ENCODE measurements around the gene ITGA2.

The ITGA2 gene

GRCh38 chr5:52999344-52999949 is 10.3 kb downstream of the ITGA2 start:
- Histone ChIP-seq H3K27ac (ENCODE audit: low read length) (no peak overlapping the region), H3K4me1 (ENCODE audit: control insufficient read depth, insufficient read depth, low read length) (no peaks in the 10 kb centered on the region), H3K9me3 (ENCODE audit: control insufficient read depth, insufficient read depth, low read length) (no peaks in the 10 kb centered on the region), H3K36me3 (ENCODE audit: control insufficient read depth, insufficient read depth, low read length) (no peaks in the 10 kb centered on the region), H3K27me3 (ENCODE audit: control insufficient read depth, insufficient read depth, low read length) (no peaks in the 10 kb centered on the region), H3K4me3 (ENCODE audit: low read length) (no peak overlapping the region)
- no peak for DNase-seq (ENCODE audit: low read depth, low spot score)
- no CpG with 5 or more reads among the region's 1 CpG for WGBS (ENCODE audit: insufficient coverage, insufficient read length)

DNA sequence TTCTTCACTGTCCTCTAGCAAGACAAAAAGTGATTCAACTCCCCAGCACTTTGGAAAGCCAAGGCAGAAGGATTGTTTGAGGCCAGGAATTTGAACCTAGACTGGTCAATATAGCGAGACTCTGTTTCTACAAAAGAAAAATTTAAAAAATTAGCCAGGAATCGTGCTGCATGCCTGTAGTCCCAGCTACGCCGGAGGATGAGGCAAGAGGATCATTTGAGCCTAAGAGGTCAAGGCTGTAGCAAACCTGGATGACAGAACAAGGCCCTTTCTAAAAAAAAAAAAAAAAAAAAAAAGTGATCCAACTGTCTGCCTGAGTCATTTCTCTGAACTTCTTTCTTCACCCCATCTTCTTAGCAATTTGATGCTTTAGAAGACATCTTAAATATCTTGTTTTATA is 12.4 kb downstream of the ITGA2 start:
- Histone ChIP-seq H3K36me3 (ENCODE audit: control insufficient read depth, insufficient read depth, low read length) (no peaks in the 10 kb centered on the region), H3K4me1 (ENCODE audit: control insufficient read depth, insufficient read depth, low read length) (no peaks in the 10 kb centered on the region), H3K27ac (ENCODE audit: low read length) (no peak overlapping the region), H3K9me3 (ENCODE audit: control insufficient read depth, insufficient read depth, low read length) (no peaks in the 10 kb centered on the region), H3K4me3 (ENCODE audit: low read length) (no peak overlapping the region), H3K27me3 (ENCODE audit: control insufficient read depth, insufficient read depth, low read length) (no peaks in the 10 kb centered on the region)
- WGBS (ENCODE audit: insufficient coverage, insufficient read length), result no CpG with 5 or more reads among the region's 4 CpGs
- DNase-seq (ENCODE audit: low read depth, low spot score), result no peak

GRCh38 chr5:53002491-53002890 is 13.3 kb downstream of the ITGA2 start:
- no peaks in the 10 kb centered on the region for H3K9me3 ChIP-seq (ENCODE audit: control insufficient read depth, insufficient read depth, low read length)
- DNase-seq (ENCODE audit: low read depth, low spot score), result no peak
- no CpG with 5 or more reads among the region's 1 CpG for WGBS (ENCODE audit: insufficient coverage, insufficient read length)
- no peaks in the 10 kb centered on the region for H3K27me3 ChIP-seq (ENCODE audit: control insufficient read depth, insufficient read depth, low read length)
- no peak overlapping the region for H3K27ac ChIP-seq (ENCODE audit: low read length)
- H3K36me3 ChIP-seq (ENCODE audit: control insufficient read depth, insufficient read depth, low read length), result no peaks in the 10 kb centered on the region
- no peak overlapping the region for H3K4me3 ChIP-seq (ENCODE audit: low read length)
- H3K4me1 ChIP-seq (ENCODE audit: control insufficient read depth, insufficient read depth, low read length), result no peaks in the 10 kb centered on the region

- WGBS (ENCODE audit: insufficient coverage, insufficient read length), result no CpG with 5 or more reads among the region's 1 CpG
- H3K36me3 ChIP-seq (ENCODE audit: control insufficient read depth, insufficient read depth, low read length), result no peaks in the 10 kb centered on the region
- no peak overlapping the region for H3K4me3 ChIP-seq (ENCODE audit: low read length)
- H3K9me3 ChIP-seq (ENCODE audit: control insufficient read depth, insufficient read depth, low read length), result no peaks in the 10 kb centered on the region
- H3K27me3 ChIP-seq (ENCODE audit: control insufficient read depth, insufficient read depth, low read length), result no peaks in the 10 kb centered on the region
- no peak overlapping the region for H3K27ac ChIP-seq (ENCODE audit: low read length)
- no peaks in the 10 kb centered on the region for H3K4me1 ChIP-seq (ENCODE audit: control insufficient read depth, insufficient read depth, low read length)
- no peak for DNase-seq (ENCODE audit: low read depth, low spot score)
Observed at GRCh38 chr5:53003144-53003543, 14.0 kb downstream of the ITGA2 start.

- no peaks in the 10 kb centered on the region for H3K4me1 ChIP-seq (ENCODE audit: control insufficient read depth, insufficient read depth, low read length)
- H3K27ac ChIP-seq (ENCODE audit: low read length), result no peak overlapping the region
- no CpG with 5 or more reads among the region's 4 CpGs for WGBS (ENCODE audit: insufficient coverage, insufficient read length)
- DNase-seq (ENCODE audit: low read depth, low spot score), result no peak
- H3K27me3 ChIP-seq (ENCODE audit: control insufficient read depth, insufficient read depth, low read length), result no peaks in the 10 kb centered on the region
- H3K4me3 ChIP-seq (ENCODE audit: low read length), result no peak overlapping the region
- no peaks in the 10 kb centered on the region for H3K36me3 ChIP-seq (ENCODE audit: control insufficient read depth, insufficient read depth, low read length)
- no peaks in the 10 kb centered on the region for H3K9me3 ChIP-seq (ENCODE audit: control insufficient read depth, insufficient read depth, low read length)
Observed at GRCh38 chr5:53006911-53007890, 18.0 kb downstream of the ITGA2 start.

DNA sequence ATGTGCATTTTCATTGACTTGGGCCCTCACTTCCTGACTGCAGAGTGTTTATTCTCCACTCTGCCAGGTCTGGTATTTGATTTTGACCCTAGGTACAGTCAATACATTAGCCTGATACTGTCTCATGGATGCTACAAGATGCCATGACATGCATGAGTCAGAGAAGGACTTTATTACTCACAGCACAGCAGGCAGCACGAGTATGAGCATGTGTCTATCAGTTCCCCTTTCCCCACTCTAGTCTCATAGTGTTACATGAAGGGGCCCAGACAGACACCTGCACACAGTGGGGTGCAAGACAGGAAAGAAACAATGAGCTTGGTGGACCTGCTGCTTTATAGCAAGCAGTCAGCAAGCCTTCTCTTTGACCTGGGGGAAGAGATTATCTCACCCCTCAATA is 19.6 kb downstream of the ITGA2 start:
- WGBS (ENCODE audit: insufficient coverage, insufficient read length), result no CpG with 5 or more reads among the region's 1 CpG

GRCh38 chr5:53009816-53010215 is 20.7 kb downstream of the ITGA2 start:
- H3K4me1 ChIP-seq (ENCODE audit: control insufficient read depth, insufficient read depth, low read length), result no peaks in the 10 kb centered on the region
- H3K27me3 ChIP-seq (ENCODE audit: control insufficient read depth, insufficient read depth, low read length), result no peaks in the 10 kb centered on the region
- no CpG with 5 or more reads among the region's 1 CpG for WGBS (ENCODE audit: insufficient coverage, insufficient read length)
- no peak overlapping the region for H3K4me3 ChIP-seq (ENCODE audit: low read length)
- H3K27ac ChIP-seq (ENCODE audit: low read length), result no peak overlapping the region
- no peak for DNase-seq (ENCODE audit: low read depth, low spot score)
- no peaks in the 10 kb centered on the region for H3K36me3 ChIP-seq (ENCODE audit: control insufficient read depth, insufficient read depth, low read length)
- H3K9me3 ChIP-seq (ENCODE audit: control insufficient read depth, insufficient read depth, low read length), result no peaks in the 10 kb centered on the region

More for the DNA sequence above, 19.6 kb downstream of the ITGA2 start:
- no peak for DNase-seq (ENCODE audit: low read depth, low spot score)
- H3K4me1 ChIP-seq (ENCODE audit: control insufficient read depth, insufficient read depth, low read length), result no peaks in the 10 kb centered on the region
- no peaks in the 10 kb centered on the region for H3K27me3 ChIP-seq (ENCODE audit: control insufficient read depth, insufficient read depth, low read length)
- H3K36me3 ChIP-seq (ENCODE audit: control insufficient read depth, insufficient read depth, low read length), result no peaks in the 10 kb centered on the region
- H3K9me3 ChIP-seq (ENCODE audit: control insufficient read depth, insufficient read depth, low read length), result no peaks in the 10 kb centered on the region
- H3K4me3 ChIP-seq (ENCODE audit: low read length), result no peak overlapping the region
- H3K27ac ChIP-seq (ENCODE audit: low read length), result no peak overlapping the region

DNA sequence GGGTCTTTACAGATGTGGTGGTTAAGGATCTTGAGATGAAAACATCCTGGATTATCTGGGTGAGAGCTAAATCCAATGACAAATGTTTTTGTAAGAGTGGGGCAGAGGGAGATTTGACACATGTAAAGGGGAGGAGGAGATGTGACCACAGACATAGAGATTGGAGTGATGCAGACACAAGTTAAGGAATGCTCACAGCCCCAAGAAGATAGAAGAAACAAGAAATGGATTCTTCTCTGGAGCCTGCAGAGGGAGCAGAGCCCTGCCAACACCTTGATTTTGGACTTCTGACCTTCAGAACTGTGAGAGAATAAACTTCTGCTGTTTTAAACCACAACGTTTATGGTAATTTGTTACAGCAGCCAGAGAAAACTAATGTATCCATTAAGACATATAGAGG is 21.7 kb downstream of the ITGA2 start:
- H3K9me3 ChIP-seq (ENCODE audit: control insufficient read depth, insufficient read depth, low read length), result no peaks in the 10 kb centered on the region

DNA sequence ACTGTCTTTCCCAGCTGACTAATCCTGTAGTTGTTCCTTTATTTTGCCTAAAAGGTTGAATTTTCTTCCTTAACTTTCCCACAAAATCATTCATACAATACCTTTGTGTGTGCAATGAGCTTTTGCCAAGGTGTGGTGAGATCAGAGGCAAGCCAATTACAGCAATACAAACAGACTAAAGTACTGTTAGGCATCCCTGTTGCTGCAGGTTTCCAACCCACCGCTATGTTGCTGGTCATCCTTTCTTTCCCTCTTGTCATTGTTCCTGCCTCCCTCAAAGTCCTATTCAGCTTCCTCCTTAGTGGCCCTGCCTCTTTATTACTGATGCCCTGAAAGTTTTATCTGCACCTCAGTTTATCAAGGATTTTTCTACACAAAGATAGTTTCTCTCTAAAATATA is 22.1 kb downstream of the ITGA2 start:
- H3K36me3 ChIP-seq (ENCODE audit: control insufficient read depth, insufficient read depth, low read length), result no peaks in the 10 kb centered on the region

More for the DNA sequence above, 21.7 kb downstream of the ITGA2 start:
- H3K27me3 ChIP-seq (ENCODE audit: control insufficient read depth, insufficient read depth, low read length), result no peaks in the 10 kb centered on the region
- H3K36me3 ChIP-seq (ENCODE audit: control insufficient read depth, insufficient read depth, low read length), result no peaks in the 10 kb centered on the region
- no peak for DNase-seq (ENCODE audit: low read depth, low spot score)
- no peak overlapping the region for H3K4me3 ChIP-seq (ENCODE audit: low read length)
- H3K27ac ChIP-seq (ENCODE audit: low read length), result no peak overlapping the region
- no CpG with 5 or more reads among the region's 1 CpG for WGBS (ENCODE audit: insufficient coverage, insufficient read length)
- H3K4me1 ChIP-seq (ENCODE audit: control insufficient read depth, insufficient read depth, low read length), result no peaks in the 10 kb centered on the region

GRCh38 chr5:53013857-53014256 is 24.7 kb downstream of the ITGA2 start:
- WGBS (ENCODE audit: insufficient coverage, insufficient read length), result no CpG with 5 or more reads among the region's 2 CpGs
- H3K9me3 ChIP-seq (ENCODE audit: control insufficient read depth, insufficient read depth, low read length), result no peaks in the 10 kb centered on the region
- H3K27me3 ChIP-seq (ENCODE audit: control insufficient read depth, insufficient read depth, low read length), result no peaks in the 10 kb centered on the region
- no peak overlapping the region for H3K27ac ChIP-seq (ENCODE audit: low read length)
- no peak for DNase-seq (ENCODE audit: low read depth, low spot score)
- H3K36me3 ChIP-seq (ENCODE audit: control insufficient read depth, insufficient read depth, low read length), result no peaks in the 10 kb centered on the region
- no peak overlapping the region for H3K4me3 ChIP-seq (ENCODE audit: low read length)
- no peaks in the 10 kb centered on the region for H3K4me1 ChIP-seq (ENCODE audit: control insufficient read depth, insufficient read depth, low read length)

More for the DNA sequence above, 22.1 kb downstream of the ITGA2 start:
- Histone ChIP-seq H3K27ac (ENCODE audit: low read length) (no peak overlapping the region), H3K9me3 (ENCODE audit: control insufficient read depth, insufficient read depth, low read length) (no peaks in the 10 kb centered on the region), H3K27me3 (ENCODE audit: control insufficient read depth, insufficient read depth, low read length) (no peaks in the 10 kb centered on the region), H3K4me3 (ENCODE audit: low read length) (no peak overlapping the region), H3K4me1 (ENCODE audit: control insufficient read depth, insufficient read depth, low read length) (no peaks in the 10 kb centered on the region)
- WGBS (ENCODE audit: insufficient coverage, insufficient read length), result no CpG with 5 or more reads among the region's 1 CpG
- DNase-seq (ENCODE audit: low read depth, low spot score), result no peak
